AG09309 (cell line): ENCODE results near the gene MAT1A.

ENCODE experiments used
- DNase-seq: peaks from one replicate; pipeline ENCODE4 v3.0.0-alpha.2; 2010; ENCODE audit warnings: low read depth
- H3K4me3 ChIP-seq: 2 replicates; pipeline ENCODE4 v1.5.1; 2011; ENCODE audit warnings: mild to moderate bottlenecking, low read depth, low read length, moderate library complexity; ENCODE audit not compliant: control insufficient read depth
- CTCF ChIP-seq: IDR thresholded peaks from 2 replicates; pipeline ENCODE4 v1.5.1; 2011; ENCODE audit warnings: mild to moderate bottlenecking, low read depth, low read length, inconsistent platforms; ENCODE audit not compliant: insufficient read depth, control insufficient read depth; ENCODE audit errors: missing control alignments

Gene MAT1A

GRCh38 chr10:80289451-80290287 lies at the start of gene MAT1A:
Gene MAT1A, minus strand, starts transcription at chr10:80289658. Its CDS starts 235 bp downstream, at chr10:80289423.
- no peak for DNase-seq
- H3K4me3 ChIP-seq = no peak within 1 kb of the TSS
- TF ChIP-seq CTCF = no peak

GRCh38 chr10:80333983-80334382 lies 44.5 kb upstream of the MAT1A start:
- H3K4me3 ChIP-seq = no peak overlapping the region
- no peak for TF ChIP-seq CTCF
- DNase-seq = no peak

GRCh38 chr10:80324891-80325364 lies 35.5 kb upstream of the MAT1A start:
- no peak overlapping the region for H3K4me3 ChIP-seq
- no peak for DNase-seq
- TF ChIP-seq CTCF = no peak

GRCh38 chr10:80324086-80324485 lies 34.6 kb upstream of the MAT1A start:
- H3K4me3 ChIP-seq = no peak overlapping the region
- DNase-seq = no peak
- no peak for TF ChIP-seq CTCF

- DNase-seq = no peak
- TF ChIP-seq CTCF = no peak
- no peak overlapping the region for H3K4me3 ChIP-seq
These were observed 33.9 kb upstream of the MAT1A start for GRCh38 chr10:80323311-80323710.

GRCh38 chr10:80322711-80323110 lies 33.3 kb upstream of the MAT1A start:
- no peak for TF ChIP-seq CTCF
- no peak for DNase-seq
- no peak overlapping the region for H3K4me3 ChIP-seq
